Fibroblast of skin of right biceps (primary cell): Measurements from ENCODE around the gene CHCHD6.

Source experiments
- DNase-seq: peaks from one replicate; pipeline ENCODE4 v3.0.0-alpha.2; 2013

The CHCHD6 gene

GRCh38 chr3:126706631-126707030 lies 2.6 kb downstream of the CHCHD6 start:
- DNase-seq, result no peak

GRCh38 chr3:126711121-126711760 lies 7.2 kb downstream of the CHCHD6 start:
- DNase-seq, result peak; percentile 53

GRCh38 chr3:126713199-126713598 lies 9.2 kb downstream of the CHCHD6 start:
- DNase-seq, result no peak

GRCh38 chr3:126714276-126714900 lies 10.3 kb downstream of the CHCHD6 start:
- DNase-seq, result no peak

- DNase-seq, result no peak
These were observed 10.9 kb downstream of the CHCHD6 start for GRCh38 chr3:126714921-126715320.

- no peak for DNase-seq
These were observed 11.4 kb downstream of the CHCHD6 start for GRCh38 chr3:126715432-126715831.

- no peak for DNase-seq
These were observed 12.0 kb downstream of the CHCHD6 start for GRCh38 chr3:126716057-126716456.

GRCh38 chr3:126718561-126719445 lies 14.8 kb downstream of the CHCHD6 start:
- DNase-seq, result no peak

- DNase-seq, result no peak
These were observed 16.6 kb downstream of the CHCHD6 start for GRCh38 chr3:126720596-126720995.

- DNase-seq, result no peak
These were observed 17.2 kb downstream of the CHCHD6 start for GRCh38 chr3:126721246-126721645.

GRCh38 chr3:126723237-126723636 lies 19.2 kb downstream of the CHCHD6 start:
- no peak for DNase-seq

- DNase-seq, result no peak
These were observed 19.8 kb downstream of the CHCHD6 start for GRCh38 chr3:126723801-126724200.

GRCh38 chr3:126728680-126729079 lies 24.6 kb downstream of the CHCHD6 start:
- no peak for DNase-seq

GRCh38 chr3:126730376-126730775 lies 26.3 kb downstream of the CHCHD6 start:
- DNase-seq, result no peak

- no peak for DNase-seq
These were observed 27.0 kb downstream of the CHCHD6 start for GRCh38 chr3:126731044-126731443.

GRCh38 chr3:126732281-126733060 lies 28.4 kb downstream of the CHCHD6 start:
- no peak for DNase-seq

- no peak for DNase-seq
These were observed 29.0 kb downstream of the CHCHD6 start for GRCh38 chr3:126733061-126733430.

- DNase-seq, result no peak
These were observed 30.2 kb downstream of the CHCHD6 start for GRCh38 chr3:126734106-126734723.

- DNase-seq, result no peak
These were observed 33.5 kb downstream of the CHCHD6 start for GRCh38 chr3:126737527-126737926.

GRCh38 chr3:126742057-126742456 lies 38.0 kb downstream of the CHCHD6 start:
- no peak for DNase-seq

- no peak for DNase-seq
These were observed 39.3 kb downstream of the CHCHD6 start for GRCh38 chr3:126743350-126743749.

GRCh38 chr3:126743781-126744180 lies 39.7 kb downstream of the CHCHD6 start:
- DNase-seq, result no peak
